Hematopoietic multipotent progenitor cell treated with erythropoietin and hydrocortisone succinate and interleukin-3 and kit ligand, for 8 days (in vitro differentiated cells): ENCODE measurements around the gene ARF5.
"Not testable (repeated sequence)": the region's sequence is repeated elsewhere in the genome, so short reads cannot be mapped to it uniquely, and the experiment has no call there.

ENCODE experiments used
- DNase-seq: peaks from one replicate; pipeline ENCODE4 v3.0.0-alpha.2; 2015

Gene ARF5

GRCh38 chr7:127588019-127588696 is at the start of gene ARF5:
Gene ARF5 (plus strand): TSS chr7:127588411. CDS start chr7:127588499, 88 bp downstream.
- DNase-seq: peak; percentile 78

DNA sequence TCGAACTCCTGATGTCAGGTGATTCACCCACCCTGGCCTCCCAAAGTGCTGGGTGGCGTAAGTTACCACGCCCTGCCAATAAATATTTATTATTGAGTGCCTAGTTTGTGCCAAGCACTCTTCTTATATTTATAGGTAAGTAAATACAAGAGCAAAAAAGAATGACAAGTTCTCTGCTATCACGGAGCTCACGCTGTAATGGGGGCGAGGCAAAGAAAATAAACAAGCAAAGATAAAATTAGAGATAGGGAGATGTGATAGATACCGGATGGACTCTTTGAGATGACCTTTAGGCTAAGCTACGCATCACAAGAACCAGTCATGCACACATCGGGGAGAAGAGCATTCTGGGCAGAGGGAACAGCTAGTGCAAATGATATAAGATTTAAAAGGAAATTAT is 49.1 kb upstream of the ARF5 start:
- DNase-seq: no peak

GRCh38 chr7:127540461-127540860 is 47.8 kb upstream of the ARF5 start:
- not testable (repeated sequence) for DNase-seq

GRCh38 chr7:127541548-127541947 is 46.7 kb upstream of the ARF5 start:
- DNase-seq: no peak

- no peak for DNase-seq
Measured at GRCh38 chr7:127546313-127546712, 41.9 kb upstream of the ARF5 start.

DNA sequence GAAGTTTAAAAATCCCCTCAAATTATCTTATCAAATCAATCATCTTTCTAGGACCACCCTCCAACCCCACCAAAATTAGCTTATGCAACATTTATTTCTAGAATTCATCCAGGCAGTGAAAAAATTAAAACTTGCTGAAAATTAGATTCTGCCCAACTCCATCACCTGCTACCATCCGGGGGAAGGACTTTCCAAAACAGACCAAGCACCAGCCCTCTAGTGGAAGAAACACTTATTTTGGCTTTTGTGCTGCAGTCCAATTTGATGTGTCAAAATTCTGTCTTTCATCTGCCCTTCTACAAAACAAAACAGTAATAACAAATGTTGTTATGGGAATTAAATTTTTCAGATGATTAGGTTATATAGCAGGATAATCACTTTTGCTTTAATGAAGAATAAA is 38.0 kb upstream of the ARF5 start:
- no peak for DNase-seq

DNA sequence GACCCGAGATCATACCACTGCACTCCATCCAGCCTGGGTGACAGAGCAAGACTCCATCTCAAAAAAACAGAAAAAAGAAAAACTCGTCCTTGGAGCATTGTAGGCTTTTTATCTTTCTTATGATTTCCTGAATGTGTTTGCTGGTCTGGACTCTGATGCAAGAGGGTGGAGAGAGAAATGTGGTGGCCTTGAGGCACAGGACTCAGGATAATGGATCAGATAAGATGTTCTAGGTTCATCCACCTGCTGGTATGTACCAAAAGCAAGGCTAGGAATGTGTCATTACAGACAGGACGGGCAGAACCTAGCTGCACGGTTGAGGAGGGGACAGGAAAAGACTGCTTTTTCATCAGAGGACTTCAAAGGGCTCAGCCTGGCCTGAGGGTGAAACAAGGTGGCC is 36.3 kb upstream of the ARF5 start:
- no peak for DNase-seq

DNA sequence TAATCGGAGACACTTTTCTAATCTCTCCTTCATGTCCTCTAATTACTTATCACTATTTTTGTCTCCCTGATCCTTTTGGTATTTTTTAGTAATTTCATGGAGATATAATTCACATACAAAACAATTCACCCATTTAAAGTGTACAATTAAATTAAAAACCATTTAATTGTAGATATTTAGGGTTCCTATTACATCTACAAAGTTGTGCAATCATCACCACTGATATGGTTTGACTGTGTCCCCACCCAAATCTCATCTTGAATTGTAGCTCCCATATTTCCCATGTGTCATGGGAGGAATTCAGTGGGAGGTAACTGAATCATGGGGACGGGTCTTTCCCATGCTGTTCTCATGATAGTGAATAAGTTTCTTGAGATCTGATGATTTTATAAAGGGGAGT is 31.8 kb upstream of the ARF5 start:
- no peak for DNase-seq

GRCh38 chr7:127557803-127558202 is 30.4 kb upstream of the ARF5 start:
- DNase-seq: no peak

- DNase-seq: no peak
Measured at GRCh38 chr7:127566242-127566641, 22.0 kb upstream of the ARF5 start.

DNA sequence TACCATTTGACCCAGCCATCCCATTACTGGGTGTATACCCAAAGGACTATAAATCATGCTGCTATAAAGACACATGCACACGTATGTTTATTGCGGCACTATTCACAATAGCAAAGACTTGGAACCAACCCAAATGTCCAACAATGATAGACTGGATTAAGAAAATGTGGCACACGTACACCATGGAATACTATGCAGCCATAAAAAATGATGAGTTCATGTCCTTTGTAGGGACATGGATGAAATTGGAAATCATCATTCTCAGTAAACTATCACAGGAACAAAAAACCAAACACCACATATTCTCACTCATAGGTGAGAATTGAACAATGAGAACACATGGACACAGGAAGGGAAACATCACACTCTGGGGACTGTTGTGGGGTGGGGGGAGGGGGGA is 20.2 kb upstream of the ARF5 start:
- not testable (repeated sequence) for DNase-seq

GRCh38 chr7:127571741-127572505 is 16.3 kb upstream of the ARF5 start:
- no peak for DNase-seq

DNA sequence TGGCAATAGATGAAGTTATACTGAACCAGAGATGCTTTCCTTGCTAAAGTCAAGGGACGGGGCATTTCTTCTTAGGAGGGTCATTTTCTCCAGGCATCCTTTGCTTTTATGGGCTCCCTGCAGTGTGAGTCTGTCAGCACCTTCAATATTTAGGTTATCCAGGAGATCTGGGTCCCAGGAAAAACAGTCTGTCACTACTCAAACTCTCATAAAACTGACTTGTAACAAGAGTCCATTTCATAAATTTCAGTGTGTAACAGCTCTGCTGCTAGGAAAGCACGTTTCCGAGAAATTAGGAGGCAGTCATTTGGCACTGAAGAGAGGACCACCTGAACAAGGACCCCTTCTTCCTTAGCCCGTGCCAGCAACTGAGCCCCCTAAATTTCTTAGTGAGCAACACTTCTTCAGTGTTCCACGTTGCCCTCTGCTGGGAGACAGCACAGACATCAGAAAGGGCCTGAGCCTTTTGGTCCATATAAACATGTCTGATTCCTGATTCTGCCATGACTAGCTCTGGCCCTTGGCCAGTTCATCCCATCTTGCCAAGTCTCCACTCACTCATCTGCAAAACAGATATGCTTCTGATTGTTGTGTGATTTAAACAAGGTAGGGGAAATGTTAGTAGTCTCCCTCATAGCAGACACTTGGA is 10.1 kb upstream of the ARF5 start:
- DNase-seq: peak; percentile 24

DNA sequence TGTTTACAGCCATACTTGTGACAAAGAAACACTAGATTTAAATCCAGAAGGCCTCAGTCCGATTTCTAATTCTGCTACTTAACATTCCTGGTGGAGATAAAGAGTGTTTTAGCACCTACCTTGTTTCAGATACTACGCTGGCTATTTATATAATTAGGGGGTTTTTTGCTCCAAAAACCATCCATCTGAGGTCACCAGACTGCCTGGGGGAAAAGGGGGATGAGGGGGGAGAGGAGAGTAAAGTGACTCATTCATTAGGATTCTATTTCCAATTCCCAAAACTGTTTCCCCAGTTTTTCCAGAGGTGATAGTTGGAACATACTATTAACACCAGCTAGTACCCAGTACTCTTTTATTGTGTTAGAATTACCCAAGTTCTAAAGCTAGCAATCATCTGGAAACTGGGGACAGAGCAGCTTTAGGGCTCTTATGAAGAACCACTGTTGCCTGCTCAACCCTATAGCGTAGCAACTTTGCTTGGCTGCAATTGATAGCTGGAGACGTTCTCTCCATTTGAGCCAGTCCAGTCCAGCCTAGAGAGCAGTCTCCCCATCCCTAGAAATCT is 9.4 kb upstream of the ARF5 start:
- no peak for DNase-seq

- no peak for DNase-seq
Measured at GRCh38 chr7:127580612-127581011, 7.6 kb upstream of the ARF5 start.

DNA sequence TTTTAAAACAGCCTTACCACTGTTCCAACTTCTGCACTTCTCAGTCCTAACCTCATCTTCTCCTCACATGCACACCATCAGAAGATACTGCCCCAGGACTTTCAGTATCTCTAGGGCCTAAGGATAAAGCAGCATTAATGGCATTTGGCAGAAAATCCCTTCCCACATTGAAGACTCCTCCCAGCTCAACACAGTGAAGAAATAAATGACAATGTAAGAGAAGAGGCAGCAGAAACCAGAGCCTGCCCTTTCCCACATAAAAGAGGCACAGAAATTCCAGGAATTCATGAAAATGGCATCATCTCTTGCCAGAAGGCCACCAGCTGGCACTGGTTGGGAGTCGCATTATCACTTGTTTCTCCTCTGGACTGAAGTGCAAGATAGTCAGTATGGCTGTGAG is 6.5 kb upstream of the ARF5 start:
- no peak for DNase-seq

GRCh38 chr7:127582361-127582760 is 5.8 kb upstream of the ARF5 start:
- DNase-seq: no peak

DNA sequence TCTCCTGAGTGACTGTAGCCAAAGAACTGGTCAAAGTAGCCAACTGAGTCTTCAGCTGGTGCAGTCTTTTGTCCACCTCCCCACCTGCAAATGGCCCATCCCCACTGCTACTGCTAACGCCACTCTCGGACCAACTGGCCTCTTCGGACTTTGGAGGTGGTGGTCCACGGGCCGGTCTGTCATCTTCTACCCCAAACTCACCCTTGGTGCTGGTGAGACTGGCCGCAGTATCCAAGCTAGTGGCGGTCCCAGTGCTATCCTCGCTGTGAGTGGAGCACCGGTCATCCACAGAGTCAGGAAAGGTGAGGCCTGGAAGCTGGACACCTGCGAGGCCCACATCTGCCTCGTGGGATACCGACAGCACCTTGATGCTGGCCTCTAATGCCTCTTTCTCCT is 3.6 kb upstream of the ARF5 start:
- no peak for DNase-seq

DNA sequence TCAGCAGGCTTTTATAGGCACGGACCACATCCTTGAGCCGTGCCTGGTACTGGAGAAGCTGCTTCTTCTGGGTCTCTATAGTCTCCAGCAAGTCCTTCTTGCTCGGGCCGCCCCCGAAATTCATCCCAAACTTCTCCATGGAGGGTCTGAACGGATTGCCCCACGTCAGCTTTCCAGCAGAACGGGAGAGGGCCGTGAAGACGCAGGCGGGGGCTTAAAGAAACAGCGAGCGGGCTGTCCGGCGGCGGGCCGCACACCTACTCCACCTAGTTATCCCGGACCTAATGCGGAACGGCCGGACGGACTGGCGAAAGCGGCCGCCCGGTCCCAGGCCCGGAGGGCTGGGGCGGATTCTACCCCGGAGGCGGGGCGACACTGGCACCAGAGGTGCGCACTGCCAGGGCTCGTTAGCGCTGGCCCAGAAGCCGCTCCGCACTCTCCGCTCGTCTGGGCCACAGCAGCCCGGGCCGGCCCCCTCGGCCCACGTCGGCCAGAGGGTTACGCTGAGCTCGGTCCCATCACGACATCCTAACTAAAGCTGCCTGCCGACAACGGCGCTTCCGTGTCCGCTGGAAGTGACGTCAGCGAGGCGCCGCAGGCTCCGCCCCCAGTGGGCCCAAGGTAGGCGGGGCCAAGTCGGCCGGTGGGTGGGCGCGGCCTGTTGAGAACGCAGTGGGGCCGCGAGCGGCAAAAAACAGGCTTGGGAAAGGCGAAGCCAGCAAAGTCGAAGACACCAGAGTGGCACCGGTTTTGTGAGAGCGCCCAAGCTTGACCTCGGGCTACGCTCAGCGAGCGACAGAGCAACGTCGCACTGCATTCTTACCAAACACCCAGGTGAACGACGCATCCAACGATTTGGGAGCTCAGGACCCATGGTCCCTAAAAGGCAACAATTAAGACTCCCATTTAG is 2.9 kb upstream of the ARF5 start, which contains the start of gene GCC1:
Gene GCC1, minus strand, starts transcription at position 553 of the 910 bp plus-strand sequence. Its CDS starts 414 bp downstream, at position 139.
- DNase-seq: peak; percentile 88

DNA sequence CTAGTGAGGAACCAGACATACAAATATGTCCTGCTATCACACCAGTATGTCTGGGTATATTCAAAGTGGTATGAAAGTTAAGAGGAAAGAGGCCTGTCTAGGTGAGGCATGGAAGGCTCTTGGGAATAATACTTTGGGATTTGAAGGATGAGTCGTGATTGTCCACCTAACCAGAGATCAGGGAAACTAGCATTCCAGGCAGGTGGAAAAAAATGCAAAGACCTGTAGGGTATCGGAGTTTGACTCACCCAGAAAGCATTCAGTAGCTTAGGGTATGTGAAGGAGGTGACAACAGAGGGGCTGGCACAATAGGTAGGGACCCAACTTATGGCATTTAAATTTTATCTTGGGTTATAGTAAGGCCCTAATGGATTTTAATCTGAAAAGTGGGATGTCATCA is 1.9 kb upstream of the ARF5 start:
- DNase-seq: no peak

DNA sequence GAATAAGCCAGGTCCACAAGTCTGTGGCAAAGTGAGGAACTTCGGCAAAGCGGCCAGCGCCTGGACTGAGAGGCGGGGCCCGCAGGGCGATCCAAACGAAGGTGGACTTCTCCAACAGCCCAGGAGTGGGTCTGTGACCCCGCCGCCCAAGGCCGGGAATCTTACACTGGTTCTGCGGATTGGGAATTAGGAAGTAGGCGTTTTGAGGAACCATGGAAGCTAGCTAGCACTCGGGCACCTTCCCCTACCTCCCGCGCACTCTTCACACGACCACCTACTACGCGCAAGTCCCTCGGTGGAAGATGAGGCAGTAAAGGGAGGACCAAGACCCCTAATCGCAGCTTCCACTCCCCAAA is 570 bp upstream of the ARF5 start:
- no peak for DNase-seq

DNA sequence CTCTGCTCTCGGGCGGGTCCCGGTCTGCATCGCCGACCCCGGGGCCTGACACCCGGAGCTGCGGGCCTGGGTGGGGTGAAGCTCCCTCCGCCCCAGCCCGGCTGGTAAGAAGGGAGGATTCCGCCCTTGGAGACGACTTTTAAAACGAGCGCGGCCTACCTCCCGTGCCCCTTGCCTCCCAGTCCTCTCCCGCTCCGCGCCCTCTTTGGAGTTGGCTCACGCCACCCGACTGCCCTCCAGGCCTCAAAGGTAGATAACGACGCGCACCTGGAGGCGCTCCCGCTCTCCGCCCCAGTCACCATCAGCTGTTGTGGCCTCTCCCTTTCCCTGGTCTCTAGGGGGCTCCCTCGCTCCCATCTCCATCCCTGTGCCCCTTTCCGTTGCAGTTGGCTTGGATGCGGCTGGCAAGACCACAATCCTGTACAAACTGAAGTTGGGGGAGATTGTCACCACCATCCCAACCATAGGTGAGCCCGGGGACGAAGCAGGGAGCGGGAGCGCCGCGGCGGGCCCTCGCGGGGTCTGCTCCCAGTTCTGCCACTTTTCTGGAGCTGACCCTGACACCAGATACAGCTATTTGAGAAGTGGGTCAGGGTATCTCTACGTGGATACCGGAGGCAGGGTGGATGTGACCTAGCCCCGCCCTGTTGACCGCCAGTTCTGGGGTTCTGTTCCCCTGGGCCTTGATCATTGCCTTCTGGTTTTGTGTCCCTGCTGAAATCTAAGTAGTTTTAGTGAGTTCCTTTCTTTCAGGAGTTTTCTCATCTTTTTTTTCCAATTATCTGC is 679 bp downstream of the ARF5 start:
- DNase-seq: peak; percentile 58
